Measurements from ENCODE around the gene DPYD. TPM values are rescaled to one million over a fixed set of nuclear protein-coding genes. Genes with fewer than 3 reads are reported as not detected.

The DPYD gene
- total and polyA plus RNA-seq, 7 experiments from 2014 or later = 52.6 to 87.2 (median 57.4) TPM

GRCh38 chr1:97920276-97920831, 480 bp downstream of the DPYD start:
- Histone ChIP-seq H3K4me3 (ENCODE audit: low read length) (peak overlapping the region; percentile 93), H3K4me1 (ENCODE audit: control insufficient read depth in 2 of 2, insufficient read depth in 2 of 2, low read length in 2 of 2) (peaks cover 16 to 17% of the 10 kb centered on the region in 2 donors), H3K27me3 (ENCODE audit: control insufficient read depth in 2 of 2, insufficient read depth in 2 of 2, low read length in 2 of 2) (no peaks in the 10 kb centered on the region), H3K36me3 (ENCODE audit: control insufficient read depth in 2 of 3, insufficient read depth in 3 of 3, low read length in 3 of 3) (peaks cover 0 to 9% (median 0%) of the 10 kb centered on the region in 3 experiments), H3K9me3 (ENCODE audit: control insufficient read depth in 2 of 3, low read length in 3 of 3) (no peaks in the 10 kb centered on the region), H3K27ac (ENCODE audit: low read depth, low read length) (peak overlapping the region; percentile 90)
- peaks cover 0 to 4% (median 0%) of the 10 kb centered on the region in 11 donors for H3K9me3 Mint-ChIP-seq
- DNase-seq (peak in 3 of 9 donors; percentile 4 to 81 (median 8)), ATAC-seq (peak; percentile 49)
- CTCF ChIA-PET = interaction anchor here (1.2 kb wide), 1 partner anchor 35 kb away, joined by 3 read pairs; no protein-coding TSS in a partner anchor
- peaks cover 38 to 62% (median 59%) of the 10 kb centered on the region in 7 donors for H3K4me1 Mint-ChIP-seq
- intact Hi-C loops (cut with micrococcal nuclease) = loop anchor here (1.0 to 5.0 kb wide), 4 partner anchors 8 to 1198 kb away; partner anchors contain the start of gene PTBP2 (in 1 of the 2)
- H3K27me3 Mint-ChIP-seq = no peaks in the 10 kb centered on the region
- peaks cover 0 to 12% (median 0%) of the 10 kb centered on the region in 5 donors for H3K36me3 Mint-ChIP-seq
- H3K4me3 Mint-ChIP-seq = peak overlapping the region; percentile 88 to 99 (median 98)
- POLR2A ChIA-PET = interaction anchor here (0.6 to 3.1 kb wide), 7 partner anchors 10 to 125 kb away, joined by 3 to 11 read pairs (median 3); no protein-coding TSS in a partner anchor
- H3K27ac Mint-ChIP-seq = peak overlapping the region; percentile 81 to 98 (median 95)

- ChIA-PET CTCF (interaction anchor here (1.2 kb wide), 1 partner anchor 34 kb away, joined by 3 read pairs; no protein-coding TSS in a partner anchor), POLR2A (interaction anchor here (0.9 to 3.1 kb wide), 5 partner anchors 9 to 124 kb away, joined by 3 to 11 read pairs (median 4); no protein-coding TSS in a partner anchor)
- no peaks in the 10 kb centered on the region for H3K27me3 ChIP-seq (ENCODE audit: control insufficient read depth in 2 of 2, insufficient read depth in 2 of 2, low read length in 2 of 2)
- H3K4me3 ChIP-seq (ENCODE audit: low read length) = peak overlapping the region; percentile 93
- H3K4me1 ChIP-seq (ENCODE audit: control insufficient read depth in 2 of 2, insufficient read depth in 2 of 2, low read length in 2 of 2) = peaks cover 16 to 17% of the 10 kb centered on the region in 2 donors
- ATAC-seq (no peak), DNase-seq (peak in 4 of 9 donors; percentile 5 to 21 (median 9))
- Mint-ChIP-seq H3K9me3 (peaks cover 0 to 4% (median 0%) of the 10 kb centered on the region in 11 donors), H3K27ac (peak overlapping the region; percentile 81 to 98 (median 95)), H3K36me3 (peaks cover 0 to 12% (median 0%) of the 10 kb centered on the region in 5 donors), H3K4me1 (peaks cover 40 to 69% (median 65%) of the 10 kb centered on the region in 7 donors), H3K27me3 (no peaks in the 10 kb centered on the region), H3K4me3 (peak overlapping the region; percentile 88 to 99 (median 98))
- H3K36me3 ChIP-seq (ENCODE audit: control insufficient read depth in 2 of 3, insufficient read depth in 3 of 3, low read length in 3 of 3) = peaks cover 0 to 9% (median 0%) of the 10 kb centered on the region in 3 experiments
- no peaks in the 10 kb centered on the region for H3K9me3 ChIP-seq (ENCODE audit: control insufficient read depth in 2 of 3, low read length in 3 of 3)
- H3K27ac ChIP-seq (ENCODE audit: low read depth, low read length) = peak overlapping the region; percentile 90
- intact Hi-C loops (cut with micrococcal nuclease) = loop anchor here (1.0 to 5.0 kb wide), 7 partner anchors 7 to 1197 kb away; partner anchors contain the start of gene PTBP2 (in 1 of the 2)
Observed at GRCh38 chr1:97919585-97920261, 1.1 kb downstream of the DPYD start.

- CTCF ChIA-PET = interaction anchor here (0.7 kb wide), 2 partner anchors 10 to 132 kb away, joined by 3 read pairs; no protein-coding TSS in a partner anchor
Observed at GRCh38 chr1:97918961-97919360, 1.9 kb downstream of the DPYD start.

GRCh38 chr1:97913506-97914139, 7.2 kb downstream of the DPYD start:
- POLR2A ChIA-PET = no interaction called here
- H3K27ac Mint-ChIP-seq = no peak overlapping the region

More at GRCh38 chr1:97918961-97919360, 1.9 kb downstream of the DPYD start:
- Histone ChIP-seq H3K9me3 (ENCODE audit: control insufficient read depth in 2 of 3, low read length in 3 of 3) (no peaks in the 10 kb centered on the region), H3K36me3 (ENCODE audit: control insufficient read depth in 2 of 3, insufficient read depth in 3 of 3, low read length in 3 of 3) (peaks cover 0 to 9% (median 0%) of the 10 kb centered on the region in 3 experiments), H3K4me3 (ENCODE audit: low read length) (peak overlapping the region; percentile 93), H3K27ac (ENCODE audit: low read depth, low read length) (no peak overlapping the region), H3K27me3 (ENCODE audit: control insufficient read depth in 2 of 2, insufficient read depth in 2 of 2, low read length in 2 of 2) (no peaks in the 10 kb centered on the region), H3K4me1 (ENCODE audit: control insufficient read depth in 2 of 2, insufficient read depth in 2 of 2, low read length in 2 of 2) (peaks cover 16 to 17% of the 10 kb centered on the region in 2 donors)
- Mint-ChIP-seq H3K27me3 (no peaks in the 10 kb centered on the region), H3K9me3 (peaks cover 0 to 4% (median 0%) of the 10 kb centered on the region in 11 donors), H3K4me3 (peak overlapping the region; percentile 88 to 99 (median 98)), H3K27ac (peak overlapping the region; percentile 30 to 96 (median 88)), H3K36me3 (peaks cover 0 to 14% (median 0%) of the 10 kb centered on the region in 5 donors), H3K4me1 (peaks cover 45 to 75% (median 71%) of the 10 kb centered on the region in 7 donors)
- POLR2A ChIA-PET = interaction anchor here (0.9 to 3.1 kb wide), 3 partner anchors 8 to 22 kb away, joined by 4 to 11 read pairs (median 5); no protein-coding TSS in a partner anchor
- intact Hi-C loops (cut with micrococcal nuclease) = loop anchor here (2.0 to 5.0 kb wide), 3 partner anchors 14 to 62 kb away; no protein-coding TSS in a partner anchor
- ATAC-seq (no peak), DNase-seq (no peak)

GRCh38 chr1:97911266-97912215, 9.3 kb downstream of the DPYD start:
- H3K36me3 ChIP-seq (ENCODE audit: control insufficient read depth in 2 of 3, insufficient read depth in 3 of 3, low read length in 3 of 3) = no peaks in the 10 kb centered on the region
- ChIA-PET POLR2A (interaction anchor here (1.7 kb wide), 1 partner anchor 9 kb away, joined by 11 read pairs; the partner anchor contains the start of gene DPYD), CTCF (interaction anchor here (0.7 kb wide), 1 partner anchor 198 kb away, joined by 3 read pairs; no protein-coding TSS in a partner anchor)
- H3K9me3 Mint-ChIP-seq = no peaks in the 10 kb centered on the region
- no peak overlapping the region for H3K27ac Mint-ChIP-seq
- intact Hi-C loops (cut with micrococcal nuclease) = loop anchor here (1.0 kb wide), 2 partner anchors 9 to 10 kb away; partner anchors contain the start of gene DPYD (in 1 of the 2)
- H3K4me3 Mint-ChIP-seq = peak overlapping the region in 9 of 10 donors; percentile 25 to 65 (median 55)
- H3K27ac ChIP-seq (ENCODE audit: low read depth, low read length) = no peak overlapping the region
- ATAC-seq = peak; percentile 62
- H3K4me3 ChIP-seq (ENCODE audit: low read length) = no peak overlapping the region
- no peaks in the 10 kb centered on the region for H3K9me3 ChIP-seq (ENCODE audit: control insufficient read depth in 2 of 3, low read length in 3 of 3)
- H3K36me3 Mint-ChIP-seq = peaks cover 0 to 18% (median 0%) of the 10 kb centered on the region in 5 donors
- H3K27me3 ChIP-seq (ENCODE audit: control insufficient read depth in 2 of 2, insufficient read depth in 2 of 2, low read length in 2 of 2) = no peaks in the 10 kb centered on the region
- peak in 5 of 9 donors; percentile 13 to 29 (median 28) for DNase-seq
- H3K27me3 Mint-ChIP-seq = no peaks in the 10 kb centered on the region
- H3K4me1 ChIP-seq (ENCODE audit: control insufficient read depth in 2 of 2, insufficient read depth in 2 of 2, low read length in 2 of 2) = peaks cover 0 to 5% of the 10 kb centered on the region in 2 donors
- H3K4me1 Mint-ChIP-seq = peaks cover 31 to 54% (median 51%) of the 10 kb centered on the region in 7 donors

More at GRCh38 chr1:97913506-97914139, 7.2 kb downstream of the DPYD start:
- H3K4me1 Mint-ChIP-seq = peaks cover 39 to 75% (median 70%) of the 10 kb centered on the region in 7 donors
- no peak for DNase-seq
- no peaks in the 10 kb centered on the region for H3K9me3 Mint-ChIP-seq
- H3K27ac ChIP-seq (ENCODE audit: low read depth, low read length) = no peak overlapping the region
- H3K4me3 ChIP-seq (ENCODE audit: low read length) = no peak overlapping the region
- H3K27me3 ChIP-seq (ENCODE audit: control insufficient read depth in 2 of 2, insufficient read depth in 2 of 2, low read length in 2 of 2) = no peaks in the 10 kb centered on the region
- H3K4me1 ChIP-seq (ENCODE audit: control insufficient read depth in 2 of 2, insufficient read depth in 2 of 2, low read length in 2 of 2) = peaks cover 0 to 13% of the 10 kb centered on the region in 2 donors
- H3K4me3 Mint-ChIP-seq = peak overlapping the region in 1 of 10 donors; percentile 14
- CTCF ChIA-PET = no interaction called here
- no peaks in the 10 kb centered on the region for H3K36me3 ChIP-seq (ENCODE audit: control insufficient read depth in 2 of 3, insufficient read depth in 3 of 3, low read length in 3 of 3)
- ATAC-seq = no peak
- peaks cover 0 to 19% (median 0%) of the 10 kb centered on the region in 5 donors for H3K36me3 Mint-ChIP-seq
- intact Hi-C loops (cut with micrococcal nuclease) = no loop called here
- no peaks in the 10 kb centered on the region for H3K27me3 Mint-ChIP-seq
- H3K9me3 ChIP-seq (ENCODE audit: control insufficient read depth in 2 of 3, low read length in 3 of 3) = no peaks in the 10 kb centered on the region
